Activated CD8-positive, alpha-beta T cell treated with anti-CD3 and anti-CD28 coated beads, Interleukin-2, amount 10 ng/mL, durations not matched to agents 7 days and 5 days (primary cell): Measurements from ENCODE around the gene DNPH1. TPM values are rescaled to one million over a fixed set of nuclear protein-coding genes. Genes with fewer than 3 reads are reported as not detected.

Source experiments
- ATAC-seq: fragments of 150-1000 bp; cut with Tn5 transposase; one replicate; pipeline ENCODE4 v1.10.0; 2021; ENCODE audit warnings: moderate library complexity
- CTCF ChIA-PET: fragments of 350-600 bp; sonication (Branson Sonifier 250); formaldehyde crosslinking; loops from one replicate; lab custom pipeline; 2021; ENCODE audit warnings: antibody characterized with exemption; lab: Charles Lee
- POLR2A ChIA-PET: fragments of 350-600 bp; sonication (Branson Sonifier 250); formaldehyde crosslinking; loops from one replicate; lab custom pipeline; 2021; ENCODE audit warnings: antibody characterized with exemption; lab: Charles Lee
- DNase-seq: peaks from one replicate; pipeline ENCODE4 v3.0.0-alpha.2; 2020
- H3K27ac Mint-ChIP-seq: one replicate; pipeline ENCODE4 v1.8.0; 2021; ENCODE audit warnings: mild to moderate bottlenecking, mixed read lengths
- H3K27me3 Mint-ChIP-seq: one replicate; pipeline ENCODE4 v1.8.0; 2021; ENCODE audit warnings: low read depth, mixed read lengths
- H3K36me3 Mint-ChIP-seq: one replicate; pipeline ENCODE4 v1.8.0; 2021; ENCODE audit warnings: low read depth, mixed read lengths
- H3K4me1 Mint-ChIP-seq: one replicate; pipeline ENCODE4 v1.8.0; 2021; ENCODE audit warnings: low read depth, mixed read lengths
- H3K4me3 Mint-ChIP-seq: one replicate; pipeline ENCODE4 v1.8.0; 2021; ENCODE audit warnings: mild to moderate bottlenecking, mixed read lengths
- H3K9me3 Mint-ChIP-seq: one replicate; pipeline ENCODE4 v1.8.0; 2022; ENCODE audit warnings: mixed read lengths; ENCODE audit not compliant: insufficient read depth
- total RNA-seq, 2 experiments: library from RNA; stranded (reverse); gene quantifications; one replicate each; pipeline ENCODE4 v1.2.3, GENCODE V29; 2021

Gene DNPH1
- total RNA-seq, 2 experiments from 2014 or later, result 42.5 to 47.2 TPM

DNA sequence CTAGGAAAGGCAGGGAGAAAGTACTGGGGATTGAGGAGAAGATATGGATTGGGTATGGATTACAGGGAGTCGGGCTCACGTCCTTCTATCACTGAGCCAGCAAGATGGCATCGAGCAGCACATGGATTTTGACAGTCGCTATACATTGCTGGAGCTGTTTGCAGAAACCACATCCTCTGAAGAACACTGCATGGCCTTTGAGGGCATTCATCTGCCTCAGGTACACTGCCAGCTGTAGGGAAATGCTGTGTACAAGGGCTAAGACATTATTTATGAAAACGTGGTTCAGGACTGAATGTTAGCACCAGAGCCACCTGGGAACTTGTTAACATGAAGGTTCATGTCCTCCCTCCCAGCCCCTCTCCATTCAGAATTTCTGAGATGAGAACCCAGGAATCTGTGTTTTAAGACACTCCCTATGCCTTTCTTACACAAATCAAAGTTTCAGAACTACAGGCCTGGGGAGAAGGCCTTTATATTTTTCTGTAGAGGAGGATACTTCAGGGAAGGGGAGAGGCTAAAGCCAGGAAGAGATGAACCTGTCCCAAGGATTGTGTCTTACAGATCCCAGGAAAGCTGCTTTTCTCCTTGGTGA is 43.8 kb downstream of the DNPH1 start:
- ChIA-PET CTCF (interaction anchor here (0.9 to 1.5 kb wide), 2 partner anchors 10 to 16 kb away, joined by 3 to 4 read pairs; no protein-coding TSS in a partner anchor), POLR2A (interaction anchor here (1.8 kb wide), 1 partner anchor 10 kb away, joined by 6 read pairs; no protein-coding TSS in a partner anchor)
- no peaks in the 10 kb centered on the region for H3K27me3 Mint-ChIP-seq
- H3K4me1 Mint-ChIP-seq, result peaks cover 53% of the 10 kb centered on the region
- ATAC-seq (no peak), DNase-seq (peak; percentile 59)
- H3K4me3 Mint-ChIP-seq, result peak overlapping the region; percentile 7
- H3K27ac Mint-ChIP-seq, result peak overlapping the region; percentile 73
- H3K9me3 Mint-ChIP-seq, result no peaks in the 10 kb centered on the region
- H3K36me3 Mint-ChIP-seq, result peaks cover 44% of the 10 kb centered on the region

DNA sequence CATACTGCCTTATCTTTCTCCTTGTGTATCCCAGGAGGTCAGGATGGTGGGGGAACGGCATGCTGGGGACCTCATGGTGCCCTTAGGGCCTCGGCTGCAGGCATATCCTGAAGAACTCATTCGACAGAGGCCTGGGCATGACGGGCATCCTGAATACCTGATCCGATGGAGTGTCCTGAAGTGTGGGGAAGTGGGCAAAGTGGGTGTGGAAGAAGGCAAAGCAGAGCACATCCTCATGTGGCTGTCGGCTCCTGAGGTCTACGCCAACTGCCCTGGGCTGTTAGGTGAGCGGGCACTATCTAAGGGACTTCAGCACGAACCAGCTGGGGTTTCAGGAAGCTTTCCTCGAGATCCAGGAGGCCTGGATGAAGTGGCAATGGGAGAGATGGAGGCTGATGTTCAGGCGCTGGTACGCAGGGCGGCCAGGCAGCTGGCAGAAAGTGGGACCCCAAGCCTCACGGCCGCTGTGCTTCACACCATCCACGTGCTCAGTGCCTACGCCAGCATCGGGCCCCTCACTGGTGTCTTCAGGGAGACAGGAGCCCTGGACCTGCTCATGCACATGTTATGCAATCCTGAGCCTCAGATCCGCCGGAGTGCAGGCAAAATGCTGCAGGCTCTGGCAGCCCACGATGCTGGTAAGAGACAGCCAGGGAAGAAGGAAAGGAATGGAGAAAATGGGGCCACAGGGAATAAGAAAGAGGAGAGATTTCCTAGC is 44.9 kb downstream of the DNPH1 start:
- peaks cover 53% of the 10 kb centered on the region for H3K4me1 Mint-ChIP-seq
- H3K27me3 Mint-ChIP-seq, result no peaks in the 10 kb centered on the region
- CTCF ChIA-PET, result no interaction called here
- POLR2A ChIA-PET, result interaction anchor here (1.8 kb wide), 1 partner anchor 9 kb away, joined by 6 read pairs; no protein-coding TSS in a partner anchor
- peaks cover 41% of the 10 kb centered on the region for H3K36me3 Mint-ChIP-seq
- DNase-seq (no peak), ATAC-seq (no peak)
- no peak overlapping the region for H3K4me3 Mint-ChIP-seq
- no peaks in the 10 kb centered on the region for H3K9me3 Mint-ChIP-seq
- H3K27ac Mint-ChIP-seq, result peak overlapping the region; percentile 54

DNA sequence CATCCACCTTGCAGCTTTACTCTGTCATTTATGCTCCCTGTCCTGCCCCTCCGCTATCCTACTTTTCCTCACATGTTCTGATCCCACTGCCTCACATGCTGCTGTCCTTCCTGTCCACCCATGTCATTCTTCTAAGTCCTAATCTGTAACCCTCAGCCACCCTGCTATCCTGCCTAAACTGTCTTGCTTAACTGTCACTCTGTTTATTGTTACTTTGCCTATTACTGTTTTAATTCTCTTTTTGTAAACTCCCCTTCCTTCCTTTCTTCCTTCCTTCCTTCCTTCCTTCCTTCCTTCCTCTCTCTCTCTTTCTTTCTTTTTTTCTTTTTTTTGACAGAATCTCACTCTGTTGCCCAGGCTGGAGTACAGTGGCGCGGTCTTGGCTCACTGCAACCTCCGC is 45.8 kb downstream of the DNPH1 start:
- no peak for DNase-seq
- peak overlapping the region; percentile 90 for H3K27ac Mint-ChIP-seq
- CTCF ChIA-PET, result interaction anchor here (0.9 to 2.2 kb wide), 4 partner anchors 9 to 45 kb away, joined by 3 to 8 read pairs (median 4); partner anchors contain the start of gene DNPH1
- no peaks in the 10 kb centered on the region for H3K27me3 Mint-ChIP-seq
- H3K4me3 Mint-ChIP-seq, result peak overlapping the region; percentile 94
- H3K4me1 Mint-ChIP-seq, result peaks cover 50% of the 10 kb centered on the region
- ATAC-seq, result no peak
- no peaks in the 10 kb centered on the region for H3K9me3 Mint-ChIP-seq
- H3K36me3 Mint-ChIP-seq, result peaks cover 47% of the 10 kb centered on the region
- POLR2A ChIA-PET, result interaction anchor here (1.6 to 1.9 kb wide), 2 partner anchors 10 to 41 kb away, joined by 5 to 7 read pairs; no protein-coding TSS in a partner anchor

DNA sequence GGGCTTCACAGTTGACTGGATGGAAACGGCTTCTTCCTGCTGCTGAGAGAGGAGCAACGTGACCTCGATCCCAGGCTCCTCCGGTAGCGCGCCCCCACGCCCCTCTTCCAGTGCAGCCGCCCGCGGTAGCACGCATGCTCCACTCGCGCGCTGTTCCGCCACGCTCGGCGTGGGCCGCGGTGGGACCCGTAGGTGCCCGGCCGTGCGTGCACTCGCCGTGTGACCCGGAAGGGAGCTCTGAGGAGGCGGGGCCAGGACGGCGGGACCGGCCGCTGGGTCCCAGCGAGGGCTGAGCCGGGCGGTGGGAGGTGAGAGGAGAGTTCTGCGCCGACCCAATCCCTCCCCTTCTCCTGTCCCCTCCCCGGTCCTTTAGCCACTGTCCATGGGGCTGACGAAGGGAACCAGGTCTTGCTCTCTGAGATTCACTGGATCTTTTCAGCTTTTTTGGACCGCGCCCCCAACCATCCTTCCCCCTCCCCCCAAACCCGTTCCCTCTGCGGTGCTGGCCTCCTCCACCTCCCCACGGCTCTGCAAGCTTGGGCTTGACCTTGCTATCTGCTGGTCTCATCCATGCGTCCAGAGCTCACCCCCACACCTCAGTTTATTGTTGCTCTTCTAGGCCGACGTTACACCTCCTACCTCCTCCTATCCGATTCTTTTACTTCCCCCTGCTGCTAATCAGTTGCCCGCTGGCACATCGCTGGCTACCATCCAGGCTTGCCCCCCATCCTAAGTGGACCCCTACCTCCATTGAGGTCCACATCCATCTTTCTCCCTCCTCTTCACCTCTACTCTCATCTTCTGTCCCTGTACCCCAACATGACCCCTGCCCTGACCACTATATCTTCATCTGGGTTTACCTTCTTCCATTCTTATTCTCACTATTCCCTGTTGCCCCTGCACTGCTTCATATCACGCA is 47.1 kb downstream of the DNPH1 start, which contains the start of gene CUL9:
Gene CUL9 (plus strand): TSS at position 255 of the 919 bp plus-strand sequence. CDS start 2,115 bp downstream, outside the sequence.
- Mint-ChIP-seq H3K9me3 (no peaks in the 10 kb centered on the region), H3K27me3 (no peaks in the 10 kb centered on the region), H3K27ac (peak within 1 kb of the TSS; percentile 90), H3K4me3 (peak within 1 kb of the TSS; percentile 94), H3K4me1 (peaks cover 49% of the 10 kb centered on the region), H3K36me3 (peaks cover 44% of the 10 kb centered on the region)
- ChIA-PET CTCF (interaction anchor here (0.8 to 2.2 kb wide), 8 partner anchors 8 to 127 kb away, joined by 3 to 8 read pairs (median 3); partner anchors contain the start of genes CRIP3 and DNPH1), POLR2A (interaction anchor here (0.6 to 1.9 kb wide), 7 partner anchors 9 to 407 kb away, joined by 3 to 7 read pairs (median 3); partner anchors contain the start of genes CNPY3 and SRF)
- peak; percentile 94 for ATAC-seq
- DNase-seq, result peak; percentile 86

DNA sequence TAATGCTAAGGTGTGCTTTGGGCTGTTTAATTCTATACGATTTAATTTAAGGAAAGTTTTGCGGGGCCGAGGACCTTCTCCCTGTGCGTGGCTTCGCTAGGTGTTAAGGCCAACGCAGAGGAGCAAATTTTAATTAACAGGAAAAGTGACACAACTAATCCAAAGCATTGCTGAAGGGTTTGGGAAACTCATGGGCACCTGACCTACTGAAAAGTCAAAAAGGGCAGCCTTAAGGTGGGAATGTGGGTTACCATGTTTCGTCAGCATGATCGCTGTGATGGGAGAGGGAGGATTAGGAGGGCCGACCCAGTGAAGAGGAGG is 47.7 kb downstream of the DNPH1 start:
- Mint-ChIP-seq H3K4me3 (peak overlapping the region; percentile 94), H3K27me3 (no peaks in the 10 kb centered on the region), H3K4me1 (peaks cover 51% of the 10 kb centered on the region), H3K27ac (peak overlapping the region; percentile 90), H3K36me3 (peaks cover 46% of the 10 kb centered on the region), H3K9me3 (no peaks in the 10 kb centered on the region)
- POLR2A ChIA-PET, result interaction anchor here (1.0 to 1.9 kb wide), 4 partner anchors 8 to 252 kb away, joined by 3 to 7 read pairs (median 4); partner anchors contain the start of genes CNPY3 and SRF
- DNase-seq (no peak), ATAC-seq (no peak)
- CTCF ChIA-PET, result interaction anchor here (1.2 to 2.2 kb wide), 5 partner anchors 10 to 127 kb away, joined by 3 to 8 read pairs (median 4); partner anchors contain the start of genes CRIP3 and DNPH1

DNA sequence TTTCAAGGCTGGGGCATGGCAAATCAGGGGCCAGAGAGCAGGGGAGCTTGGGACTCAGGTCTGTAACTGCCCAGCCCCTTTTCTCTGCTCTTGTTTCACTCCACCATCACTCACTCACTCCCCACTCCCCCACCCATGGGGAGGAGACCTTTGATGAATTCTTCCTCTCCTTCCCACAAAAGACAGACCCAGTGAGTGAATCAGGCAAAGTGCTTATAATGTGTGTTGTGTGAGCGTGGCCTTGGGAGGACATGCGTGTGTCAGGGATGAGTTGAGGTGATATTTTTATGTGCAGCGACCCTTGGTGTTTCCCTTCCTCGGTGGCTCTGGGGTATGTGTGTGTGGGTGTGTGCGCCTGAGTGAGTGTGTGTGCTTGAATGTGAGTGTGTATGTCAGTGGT is 48.3 kb downstream of the DNPH1 start:
- CTCF ChIA-PET, result interaction anchor here (1.6 to 2.2 kb wide), 2 partner anchors 37 to 48 kb away, joined by 5 to 7 read pairs; partner anchors contain the start of gene DNPH1
- H3K36me3 Mint-ChIP-seq, result peaks cover 46% of the 10 kb centered on the region

DNA sequence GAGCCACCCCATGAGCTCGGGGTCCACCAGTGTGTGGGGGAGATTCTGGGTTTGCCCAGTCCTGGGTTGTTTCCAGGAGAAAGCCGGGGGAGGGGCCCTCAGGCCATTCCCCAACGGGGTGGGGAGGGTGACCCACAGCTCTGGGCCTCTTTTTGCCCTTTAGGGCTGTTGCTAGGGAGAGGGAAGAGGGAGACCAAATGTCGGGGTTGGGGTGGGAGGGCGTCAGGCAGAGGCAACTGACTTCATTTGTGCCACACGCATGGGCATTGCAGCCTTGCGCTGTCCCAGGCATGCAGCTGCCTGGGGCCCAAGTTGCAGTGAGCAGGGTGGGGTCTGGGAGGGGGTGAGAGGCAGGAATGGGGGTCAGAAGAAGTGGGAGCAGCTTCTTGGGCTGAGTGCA is 49.2 kb downstream of the DNPH1 start:
- POLR2A ChIA-PET, result no interaction called here
- Mint-ChIP-seq H3K36me3 (peaks cover 49% of the 10 kb centered on the region), H3K4me1 (peaks cover 53% of the 10 kb centered on the region)

More for the DNA sequence above, 48.3 kb downstream of the DNPH1 start:
- H3K27ac Mint-ChIP-seq, result peak overlapping the region; percentile 56
- H3K4me1 Mint-ChIP-seq, result peaks cover 51% of the 10 kb centered on the region
- peak overlapping the region; percentile 94 for H3K4me3 Mint-ChIP-seq
- ATAC-seq (no peak), DNase-seq (no peak)
- no peaks in the 10 kb centered on the region for H3K27me3 Mint-ChIP-seq
- POLR2A ChIA-PET, result no interaction called here
- H3K9me3 Mint-ChIP-seq, result no peaks in the 10 kb centered on the region

DNA sequence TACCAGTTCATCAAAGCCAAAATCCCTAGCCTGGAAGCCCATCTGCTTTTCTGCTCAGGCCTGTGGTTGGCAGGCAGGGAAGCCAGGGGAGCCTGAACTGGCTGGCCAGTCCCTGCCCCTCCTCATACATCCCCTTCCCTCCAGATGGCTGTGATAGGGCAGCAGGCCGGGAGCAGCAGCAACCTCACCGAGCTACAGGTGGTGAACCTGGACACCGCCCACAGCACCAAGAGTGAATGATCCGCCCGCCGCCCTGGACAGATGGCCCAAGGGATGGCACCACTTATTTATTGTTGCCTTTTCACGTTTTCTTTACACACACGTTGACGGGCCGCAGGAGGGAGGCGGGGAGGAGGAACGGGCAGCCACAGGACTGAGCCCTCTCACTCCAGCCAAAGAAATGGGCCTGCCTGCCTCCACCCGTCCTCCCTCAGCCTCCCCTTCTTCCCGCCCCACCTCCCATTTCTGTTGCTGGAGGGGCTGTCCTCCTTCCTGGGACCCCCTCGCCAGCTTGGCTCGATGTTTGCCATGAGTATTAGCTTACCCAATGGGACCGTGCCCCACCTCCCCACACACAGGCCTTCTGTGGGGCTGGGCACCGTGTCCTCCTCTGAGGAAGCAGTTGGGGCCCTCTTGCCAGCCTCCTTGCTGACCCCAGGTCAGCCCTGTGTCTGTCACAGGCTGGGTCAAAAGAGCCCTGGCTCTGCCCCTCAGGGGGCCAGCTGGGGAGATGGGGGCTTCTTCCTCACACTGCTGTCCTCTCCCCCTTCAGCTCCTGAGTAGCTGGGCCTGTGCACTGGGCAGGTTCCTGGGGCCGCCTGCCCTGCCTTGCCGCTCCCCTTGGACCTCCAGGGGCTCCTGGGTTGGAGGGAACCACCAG is 50.1 kb downstream of the DNPH1 start:
- Mint-ChIP-seq H3K27me3 (no peaks in the 10 kb centered on the region), H3K4me1 (peaks cover 52% of the 10 kb centered on the region), H3K4me3 (no peak overlapping the region), H3K9me3 (no peaks in the 10 kb centered on the region), H3K36me3 (peaks cover 46% of the 10 kb centered on the region), H3K27ac (no peak overlapping the region)
- ATAC-seq (no peak), DNase-seq (no peak)
- CTCF ChIA-PET, result no interaction called here
- POLR2A ChIA-PET, result no interaction called here

More for the DNA sequence above, 49.2 kb downstream of the DNPH1 start:
- CTCF ChIA-PET, result interaction anchor here (1.6 kb wide), 1 partner anchor 49 kb away, joined by 7 read pairs; the partner anchor contains the start of gene DNPH1
- Mint-ChIP-seq H3K27ac (peak overlapping the region; percentile 31), H3K9me3 (no peaks in the 10 kb centered on the region), H3K27me3 (no peaks in the 10 kb centered on the region), H3K4me3 (no peak overlapping the region)
- ATAC-seq (no peak), DNase-seq (no peak)

DNA sequence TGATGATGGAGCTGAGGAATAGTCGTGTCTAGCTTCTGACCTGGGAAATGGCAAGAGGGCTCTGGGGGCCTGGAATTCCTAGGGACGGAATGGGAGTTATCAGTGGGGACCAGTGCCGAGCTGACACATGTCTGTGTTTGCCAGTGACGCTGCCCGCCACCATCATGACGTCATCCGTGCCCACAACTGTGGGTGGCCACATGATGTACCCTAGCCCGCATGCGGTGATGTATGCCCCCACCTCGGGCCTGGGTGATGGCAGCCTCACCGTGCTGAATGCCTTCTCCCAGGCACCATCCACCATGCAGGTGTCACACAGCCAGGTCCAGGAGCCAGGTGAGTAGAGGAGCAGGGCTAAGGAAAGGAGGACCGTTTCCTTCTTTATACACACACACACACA is 51.1 kb downstream of the DNPH1 start:
- ATAC-seq (no peak), DNase-seq (no peak)
- CTCF ChIA-PET, result no interaction called here
- no peaks in the 10 kb centered on the region for H3K27me3 Mint-ChIP-seq
- no peaks in the 10 kb centered on the region for H3K9me3 Mint-ChIP-seq
- H3K4me1 Mint-ChIP-seq, result peaks cover 53% of the 10 kb centered on the region
- peaks cover 45% of the 10 kb centered on the region for H3K36me3 Mint-ChIP-seq
- H3K27ac Mint-ChIP-seq, result no peak overlapping the region
- POLR2A ChIA-PET, result no interaction called here
- H3K4me3 Mint-ChIP-seq, result no peak overlapping the region

DNA sequence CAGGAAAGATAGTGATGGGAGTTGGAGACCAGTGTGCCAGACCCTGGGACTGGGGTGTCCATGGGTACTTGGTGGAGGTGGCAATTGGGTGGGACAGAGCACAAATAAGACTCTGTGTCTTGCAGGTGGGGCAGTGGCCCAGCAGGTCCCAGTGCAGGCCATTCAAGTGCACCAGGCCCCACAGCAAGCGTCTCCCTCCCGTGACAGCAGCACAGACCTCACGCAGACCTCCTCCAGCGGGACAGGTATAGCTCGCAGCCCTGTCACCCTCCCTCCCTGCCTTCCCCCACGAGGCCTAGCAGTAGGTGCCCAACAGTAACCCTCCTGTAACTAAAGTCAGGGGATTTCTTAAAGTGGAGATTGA is 52.9 kb downstream of the DNPH1 start:
- no peaks in the 10 kb centered on the region for H3K27me3 Mint-ChIP-seq
- H3K36me3 Mint-ChIP-seq, result peaks cover 53% of the 10 kb centered on the region
- H3K4me3 Mint-ChIP-seq, result no peak overlapping the region
- peak overlapping the region; percentile 76 for H3K27ac Mint-ChIP-seq
- POLR2A ChIA-PET, result no interaction called here
- peaks cover 50% of the 10 kb centered on the region for H3K4me1 Mint-ChIP-seq
- CTCF ChIA-PET, result no interaction called here
- H3K9me3 Mint-ChIP-seq, result no peaks in the 10 kb centered on the region
- no peak for DNase-seq
- no peak for ATAC-seq
